ENCODE data around the gene GPR37L1.

GPR37L1 gene

DNA sequence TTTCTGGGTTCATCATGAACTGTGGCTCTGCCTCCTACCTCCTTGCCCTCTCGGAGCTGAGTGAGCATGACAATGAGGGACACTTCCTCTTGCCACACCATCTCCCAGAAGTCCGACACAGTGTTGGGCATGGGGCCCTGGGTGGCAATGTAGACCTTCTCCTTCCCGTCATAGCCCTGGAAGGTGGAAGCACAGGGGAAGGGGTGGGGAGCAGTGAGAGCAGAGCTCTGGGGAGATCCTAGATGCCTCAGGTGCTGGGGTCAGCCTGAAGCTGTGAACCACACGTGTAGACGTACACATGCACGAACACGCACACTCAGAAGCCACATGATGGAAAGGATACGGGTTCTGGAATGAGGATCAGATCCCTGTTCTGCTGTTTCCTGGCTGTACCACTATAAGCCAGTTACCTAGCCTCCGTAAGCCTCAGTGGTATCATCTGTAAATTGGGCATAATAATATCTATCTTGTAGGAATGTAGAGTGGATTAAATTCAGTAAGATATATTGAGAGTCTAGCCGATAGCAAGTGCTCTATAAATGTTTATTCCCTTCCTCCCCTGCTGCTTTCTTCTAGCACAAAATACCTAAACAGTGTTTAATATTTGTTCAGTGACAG lies 31.5 kb downstream of the GPR37L1 start:
- H3K27me3 ChIP-seq, result no peaks in the 10 kb centered on the region
- no peaks in the 10 kb centered on the region for H3K9me3 ChIP-seq
- peak overlapping the region; percentile 66 for H3K27ac ChIP-seq
- H3K4me1 ChIP-seq (ENCODE audit: control insufficient read depth in 1 of 2, insufficient read depth in 1 of 2, low read depth in 1 of 2, low read length in 1 of 2), result peaks cover 49 to 55% of the 10 kb centered on the region in 2 experiments
- TF ChIP-seq, protein P1, sequence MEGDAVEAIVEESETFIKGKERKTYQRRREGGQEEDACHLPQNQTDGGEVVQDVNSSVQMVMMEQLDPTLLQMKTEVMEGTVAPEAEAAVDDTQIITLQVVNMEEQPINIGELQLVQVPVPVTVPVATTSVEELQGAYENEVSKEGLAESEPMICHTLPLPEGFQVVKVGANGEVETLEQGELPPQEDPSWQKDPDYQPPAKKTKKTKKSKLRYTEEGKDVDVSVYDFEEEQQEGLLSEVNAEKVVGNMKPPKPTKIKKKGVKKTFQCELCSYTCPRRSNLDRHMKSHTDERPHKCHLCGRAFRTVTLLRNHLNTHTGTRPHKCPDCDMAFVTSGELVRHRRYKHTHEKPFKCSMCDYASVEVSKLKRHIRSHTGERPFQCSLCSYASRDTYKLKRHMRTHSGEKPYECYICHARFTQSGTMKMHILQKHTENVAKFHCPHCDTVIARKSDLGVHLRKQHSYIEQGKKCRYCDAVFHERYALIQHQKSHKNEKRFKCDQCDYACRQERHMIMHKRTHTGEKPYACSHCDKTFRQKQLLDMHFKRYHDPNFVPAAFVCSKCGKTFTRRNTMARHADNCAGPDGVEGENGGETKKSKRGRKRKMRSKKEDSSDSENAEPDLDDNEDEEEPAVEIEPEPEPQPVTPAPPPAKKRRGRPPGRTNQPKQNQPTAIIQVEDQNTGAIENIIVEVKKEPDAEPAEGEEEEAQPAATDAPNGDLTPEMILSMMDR (IDR thresholded peaks at IDR 0.05), result no peak
- peaks cover 57% of the 10 kb centered on the region for H3K36me3 ChIP-seq
- no peak overlapping the region for H3K4me3 ChIP-seq (ENCODE audit: low read depth in 1 of 2, low read length in 1 of 2)

DNA sequence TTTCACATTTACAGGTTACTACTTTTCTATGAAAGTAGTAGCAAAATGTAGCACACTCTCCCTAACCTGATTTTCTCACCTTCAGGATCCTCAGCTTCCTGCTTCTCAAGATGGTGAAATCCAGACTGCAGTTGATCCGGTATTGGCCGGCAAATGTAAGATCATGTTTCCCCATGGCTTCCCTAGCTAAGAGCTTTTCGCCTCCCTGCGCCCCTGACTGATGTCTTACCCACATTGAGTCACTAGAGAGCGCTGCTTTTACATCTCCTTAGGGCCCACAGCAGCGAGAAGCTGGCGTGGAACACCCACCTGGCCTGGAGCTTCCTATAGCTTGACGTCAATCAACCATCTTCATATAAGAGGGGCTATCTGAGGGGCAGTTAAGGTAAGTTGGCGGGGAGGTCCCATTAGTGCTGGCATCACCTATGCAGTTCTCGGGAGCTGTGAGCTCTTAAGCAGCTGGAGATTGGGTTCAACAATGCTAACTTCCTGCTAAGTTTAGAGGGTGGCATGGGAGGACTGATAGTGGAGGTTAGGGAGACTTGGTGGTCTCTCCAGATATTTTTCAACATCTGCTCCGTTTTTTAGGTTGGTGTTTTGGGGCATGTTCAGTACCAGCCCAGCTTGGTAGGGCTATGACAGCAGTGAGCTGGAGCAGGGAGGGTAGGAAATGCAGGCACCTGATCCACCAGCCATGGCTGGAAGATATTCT lies 32.2 kb downstream of the GPR37L1 start:
- peak overlapping the region; percentile 66 for H3K27ac ChIP-seq
- TF ChIP-seq, protein P1 (IDR thresholded peaks at IDR 0.05), result peak; percentile 68
- no peaks in the 10 kb centered on the region for H3K27me3 ChIP-seq
- no peak overlapping the region for H3K4me3 ChIP-seq (ENCODE audit: low read depth in 1 of 2, low read length in 1 of 2)
- H3K9me3 ChIP-seq, result no peaks in the 10 kb centered on the region
- H3K36me3 ChIP-seq, result peaks cover 51% of the 10 kb centered on the region
- peaks cover 56 to 62% of the 10 kb centered on the region in 2 experiments for H3K4me1 ChIP-seq (ENCODE audit: control insufficient read depth in 1 of 2, insufficient read depth in 1 of 2, low read depth in 1 of 2, low read length in 1 of 2)

DNA sequence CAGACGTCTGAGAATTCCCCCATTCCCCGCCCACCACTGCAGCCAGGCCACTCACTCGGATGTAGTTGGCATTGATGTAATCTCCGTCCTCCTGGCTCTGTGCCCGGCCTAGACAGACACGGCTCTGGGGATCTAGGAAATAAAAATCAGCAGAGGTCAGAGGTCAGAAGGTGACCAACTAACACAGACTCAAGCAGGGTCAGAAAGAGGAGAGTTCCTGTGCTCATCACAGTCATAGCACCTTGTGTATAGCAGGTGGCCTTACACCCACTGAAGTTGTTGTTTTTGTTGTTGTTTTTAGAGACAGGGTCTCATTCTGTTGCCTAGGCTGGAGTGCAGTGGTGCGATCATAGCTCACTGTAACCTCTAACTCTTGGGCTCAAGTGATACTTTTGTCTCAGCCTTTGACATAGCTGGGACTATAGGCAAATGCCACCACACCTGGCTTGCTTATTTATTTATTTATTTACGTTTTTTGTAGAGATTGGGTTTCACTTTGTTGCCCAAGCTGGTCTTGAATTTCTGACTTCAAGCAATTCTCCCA lies 32.8 kb downstream of the GPR37L1 start:
- TF ChIP-seq, protein P1 (IDR thresholded peaks at IDR 0.05), result no peak
- H3K9me3 ChIP-seq, result no peaks in the 10 kb centered on the region
- no peaks in the 10 kb centered on the region for H3K27me3 ChIP-seq
- no peak overlapping the region for H3K4me3 ChIP-seq (ENCODE audit: low read depth in 1 of 2, low read length in 1 of 2)
- peak overlapping the region; percentile 66 for H3K27ac ChIP-seq
- H3K4me1 ChIP-seq (ENCODE audit: control insufficient read depth in 1 of 2, insufficient read depth in 1 of 2, low read depth in 1 of 2, low read length in 1 of 2), result peaks cover 62 to 68% of the 10 kb centered on the region in 2 experiments
- peaks cover 45% of the 10 kb centered on the region for H3K36me3 ChIP-seq

DNA sequence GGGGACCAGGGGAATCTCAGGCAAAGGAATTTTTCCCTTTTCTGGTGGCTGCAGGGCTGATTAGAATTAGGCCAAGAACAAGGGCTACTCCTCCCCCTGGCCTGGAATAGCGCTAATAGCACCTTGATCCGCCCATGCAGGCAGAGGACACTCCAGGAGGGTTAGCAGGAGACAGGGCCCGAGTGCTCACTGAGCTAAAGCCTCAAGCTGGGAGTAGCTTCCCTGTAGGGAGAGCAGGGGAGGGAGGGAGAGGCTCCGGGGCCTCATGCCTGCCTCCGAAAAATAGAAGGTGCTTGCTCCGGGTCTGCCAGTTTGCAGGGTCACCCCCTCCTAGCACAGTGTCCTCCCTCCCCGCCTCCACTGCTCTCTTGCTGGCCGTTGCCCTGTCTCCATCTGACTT lies 33.9 kb downstream of the GPR37L1 start:
- Histone ChIP-seq H3K27ac (peak overlapping the region; percentile 66), H3K36me3 (peaks cover 36% of the 10 kb centered on the region), H3K9me3 (no peaks in the 10 kb centered on the region), H3K27me3 (no peaks in the 10 kb centered on the region), H3K4me3 (ENCODE audit: low read depth in 1 of 2, low read length in 1 of 2) (no peak overlapping the region), H3K4me1 (ENCODE audit: control insufficient read depth in 1 of 2, insufficient read depth in 1 of 2, low read depth in 1 of 2, low read length in 1 of 2) (peaks cover 72 to 79% of the 10 kb centered on the region in 2 experiments)
- TF ChIP-seq, protein P1 (IDR thresholded peaks at IDR 0.05), result no peak

DNA sequence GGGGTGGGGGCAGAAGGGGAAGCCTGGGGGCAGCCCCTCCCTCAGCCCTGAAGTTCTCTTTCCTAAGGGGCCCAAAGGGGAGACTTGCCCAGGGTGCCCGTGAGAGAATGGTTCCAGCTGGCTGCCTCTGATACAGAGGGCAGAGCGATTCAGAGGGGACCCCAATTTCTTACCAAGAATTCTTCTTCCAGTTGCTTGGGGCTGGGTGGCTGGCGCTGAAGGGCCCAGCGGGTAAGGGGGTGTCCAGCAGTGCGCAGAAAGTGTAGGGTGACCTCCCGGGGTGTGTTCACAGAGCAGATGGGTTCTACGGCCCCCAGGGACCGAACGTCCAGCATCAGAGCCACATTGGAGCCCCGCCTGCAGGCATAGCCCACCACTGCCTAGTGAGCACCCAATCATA lies 35.2 kb downstream of the GPR37L1 start:
- Histone ChIP-seq H3K4me3 (ENCODE audit: low read depth in 1 of 2, low read length in 1 of 2) (no peak overlapping the region), H3K27me3 (no peaks in the 10 kb centered on the region), H3K4me1 (ENCODE audit: control insufficient read depth in 1 of 2, insufficient read depth in 1 of 2, low read depth in 1 of 2, low read length in 1 of 2) (peaks cover 86 to 92% of the 10 kb centered on the region in 2 experiments), H3K36me3 (peaks cover 22% of the 10 kb centered on the region), H3K9me3 (no peaks in the 10 kb centered on the region), H3K27ac (peak overlapping the region; percentile 66)
- TF ChIP-seq, protein P1 (IDR thresholded peaks at IDR 0.05), result no peak
